ENCODE data around the gene UPF1. TPM values are rescaled to one million over a fixed set of nuclear protein-coding genes. Genes with fewer than 3 reads are reported as not detected.

Gene UPF1
- total RNA-seq, 1 experiment from 2014 or later = 96.6 TPM

DNA sequence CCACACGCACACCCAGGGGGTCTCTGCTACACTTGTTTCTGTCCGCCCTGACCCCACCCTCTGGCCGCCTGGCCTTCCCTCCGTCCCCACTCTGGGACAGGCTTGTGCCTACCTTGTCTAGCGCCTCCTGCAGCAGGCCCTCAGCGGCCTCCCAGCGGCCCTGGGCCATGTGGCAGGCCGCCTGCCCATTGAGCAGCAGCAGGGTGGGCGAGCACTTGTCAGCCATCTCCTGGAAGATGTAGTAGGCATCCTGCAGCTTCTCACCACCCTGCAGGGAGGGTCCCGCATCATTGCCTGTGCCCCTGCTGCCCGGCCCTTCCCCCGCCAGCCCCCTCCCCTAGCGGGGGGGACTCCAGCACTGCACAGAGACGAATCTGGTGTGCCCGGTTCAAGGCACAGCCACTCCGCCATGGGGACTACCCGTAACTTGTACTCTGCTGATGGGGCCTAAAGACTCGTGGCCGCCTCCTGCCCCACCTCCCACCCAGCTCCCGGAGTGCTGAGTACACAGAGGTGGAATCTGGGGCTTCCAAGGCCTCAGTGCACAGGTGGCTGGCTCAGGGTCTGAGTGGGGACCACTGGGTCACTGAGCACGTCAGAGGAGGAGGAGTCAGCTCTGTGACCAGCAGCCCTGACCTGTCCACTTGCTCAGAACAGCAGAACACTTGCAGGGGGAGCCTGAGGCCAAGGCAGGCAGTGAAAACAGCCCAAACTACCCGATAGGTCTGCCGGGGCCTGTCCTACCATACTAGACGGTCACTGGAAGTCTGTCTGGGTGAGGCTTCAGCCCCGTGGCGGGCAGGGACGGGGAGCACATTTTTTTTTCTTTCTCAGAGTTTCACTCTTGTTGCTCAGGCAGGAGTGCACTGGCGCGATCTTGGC is 71.6 kb downstream of the UPF1 start:
- BruUV-seq (replicated peaks) = no TSS peak
- peaks cover 11% of the 10 kb centered on the region for H3K4me1 ChIP-seq
- intact Hi-C loops (cut with micrococcal nuclease; ENCODE audit: unreplicated experiment) = no loop called here
- peaks cover 18% of the 10 kb centered on the region for H3K36me3 Mint-ChIP-seq (ENCODE audit: insufficient read depth, unreplicated experiment)
- POLR2A ChIA-PET = interaction anchor here (0.5 to 1.3 kb wide), 2 partner anchors 16 to 77 kb away, joined by 4 to 5 read pairs; partner anchors contain the start of genes COPE and DDX49
- H3K9me3 ChIP-seq = no peaks in the 10 kb centered on the region
- H3K36me3 ChIP-seq (ENCODE audit: control insufficient read depth, insufficient read depth, low read length) = no peaks in the 10 kb centered on the region
- H3K4me3 ChIP-seq (ENCODE audit: low read depth, low read length) = no peak overlapping the region
- no peak for DNase-seq
- H3K4me1 Mint-ChIP-seq (ENCODE audit: low read depth, unreplicated experiment) = no peaks in the 10 kb centered on the region
- no peaks in the 10 kb centered on the region for H3K27me3 ChIP-seq (replicated peaks; ENCODE audit: control insufficient read depth, insufficient read depth, low read length)
- H3K9me3 Mint-ChIP-seq (ENCODE audit: unreplicated experiment) = no peaks in the 10 kb centered on the region
- no peaks in the 10 kb centered on the region for H3K27me3 Mint-ChIP-seq (ENCODE audit: insufficient read depth, unreplicated experiment)
- H3K27ac Mint-ChIP-seq (ENCODE audit: unreplicated experiment) = peak overlapping the region; percentile 22
- no peak overlapping the region for H3K4me3 Mint-ChIP-seq (ENCODE audit: unreplicated experiment)
- CTCF ChIA-PET = no interaction called here
- TF ChIP-seq, protein P1, sequence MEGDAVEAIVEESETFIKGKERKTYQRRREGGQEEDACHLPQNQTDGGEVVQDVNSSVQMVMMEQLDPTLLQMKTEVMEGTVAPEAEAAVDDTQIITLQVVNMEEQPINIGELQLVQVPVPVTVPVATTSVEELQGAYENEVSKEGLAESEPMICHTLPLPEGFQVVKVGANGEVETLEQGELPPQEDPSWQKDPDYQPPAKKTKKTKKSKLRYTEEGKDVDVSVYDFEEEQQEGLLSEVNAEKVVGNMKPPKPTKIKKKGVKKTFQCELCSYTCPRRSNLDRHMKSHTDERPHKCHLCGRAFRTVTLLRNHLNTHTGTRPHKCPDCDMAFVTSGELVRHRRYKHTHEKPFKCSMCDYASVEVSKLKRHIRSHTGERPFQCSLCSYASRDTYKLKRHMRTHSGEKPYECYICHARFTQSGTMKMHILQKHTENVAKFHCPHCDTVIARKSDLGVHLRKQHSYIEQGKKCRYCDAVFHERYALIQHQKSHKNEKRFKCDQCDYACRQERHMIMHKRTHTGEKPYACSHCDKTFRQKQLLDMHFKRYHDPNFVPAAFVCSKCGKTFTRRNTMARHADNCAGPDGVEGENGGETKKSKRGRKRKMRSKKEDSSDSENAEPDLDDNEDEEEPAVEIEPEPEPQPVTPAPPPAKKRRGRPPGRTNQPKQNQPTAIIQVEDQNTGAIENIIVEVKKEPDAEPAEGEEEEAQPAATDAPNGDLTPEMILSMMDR (IDR thresholded peaks at IDR 0.05; ENCODE audit: insufficient read depth in 1 of 2, low read depth in 1 of 2, low read length in 1 of 2, severe bottlenecking in 1 of 2, unreplicated experiment in 1 of 2) = no peak

DNA sequence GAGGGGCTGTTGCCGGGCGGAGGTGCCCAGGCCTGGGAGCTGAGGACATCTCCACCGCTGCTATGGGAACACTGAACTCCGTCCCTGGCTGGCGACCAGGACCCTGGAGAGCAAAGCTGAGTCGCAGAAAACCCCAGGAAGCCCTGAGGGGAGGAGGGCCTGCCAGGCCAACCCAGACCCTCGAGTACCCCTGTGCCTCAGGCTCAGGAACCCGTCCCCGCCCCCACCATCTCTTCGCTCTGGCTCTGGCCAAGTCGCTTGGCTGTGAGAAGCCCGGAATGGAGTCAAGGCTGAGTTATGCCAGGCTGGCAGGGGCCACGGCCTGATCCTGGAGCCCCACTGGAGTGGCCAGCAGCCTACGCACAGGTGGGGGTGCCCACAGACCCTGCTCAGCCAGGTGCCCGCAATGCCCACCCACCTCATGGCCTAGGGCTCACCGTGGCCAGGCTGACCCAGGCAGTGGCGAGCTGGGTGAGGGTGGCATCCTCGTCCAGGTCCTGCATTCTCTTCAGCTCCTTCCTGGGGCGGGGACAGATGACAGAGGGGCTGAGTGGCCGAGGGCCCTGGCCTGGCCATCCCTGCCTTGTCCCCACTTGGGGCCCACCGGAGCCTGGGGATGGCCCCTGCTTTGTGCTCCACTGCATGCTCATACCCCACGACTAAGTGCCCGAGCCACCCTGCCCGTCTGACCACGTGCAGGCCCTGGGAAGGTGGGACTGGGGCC is 72.7 kb downstream of the UPF1 start:
- Mint-ChIP-seq H3K4me3 (ENCODE audit: unreplicated experiment) (no peak overlapping the region), H3K4me1 (ENCODE audit: low read depth, unreplicated experiment) (no peaks in the 10 kb centered on the region), H3K9me3 (ENCODE audit: unreplicated experiment) (no peaks in the 10 kb centered on the region), H3K36me3 (ENCODE audit: insufficient read depth, unreplicated experiment) (peaks cover 18% of the 10 kb centered on the region), H3K27ac (ENCODE audit: unreplicated experiment) (no peak overlapping the region), H3K27me3 (ENCODE audit: insufficient read depth, unreplicated experiment) (no peaks in the 10 kb centered on the region)
- intact Hi-C loops (cut with micrococcal nuclease; ENCODE audit: unreplicated experiment) = no loop called here
- Histone ChIP-seq H3K36me3 (ENCODE audit: control insufficient read depth, insufficient read depth, low read length) (no peaks in the 10 kb centered on the region), H3K27me3 (replicated peaks; ENCODE audit: control insufficient read depth, insufficient read depth, low read length) (no peaks in the 10 kb centered on the region), H3K9me3 (no peaks in the 10 kb centered on the region), H3K4me1 (no peaks in the 10 kb centered on the region; the same call in 1 of the 2 replicates), H3K4me3 (ENCODE audit: low read depth, low read length) (no peak overlapping the region)
- TF ChIP-seq, protein P1 (IDR thresholded peaks at IDR 0.05; ENCODE audit: insufficient read depth in 1 of 2, low read depth in 1 of 2, low read length in 1 of 2, severe bottlenecking in 1 of 2, unreplicated experiment in 1 of 2) = no peak
- BruUV-seq (replicated peaks) = no TSS peak
- CTCF ChIA-PET = no interaction called here
- POLR2A ChIA-PET = no interaction called here
- DNase-seq = no peak

DNA sequence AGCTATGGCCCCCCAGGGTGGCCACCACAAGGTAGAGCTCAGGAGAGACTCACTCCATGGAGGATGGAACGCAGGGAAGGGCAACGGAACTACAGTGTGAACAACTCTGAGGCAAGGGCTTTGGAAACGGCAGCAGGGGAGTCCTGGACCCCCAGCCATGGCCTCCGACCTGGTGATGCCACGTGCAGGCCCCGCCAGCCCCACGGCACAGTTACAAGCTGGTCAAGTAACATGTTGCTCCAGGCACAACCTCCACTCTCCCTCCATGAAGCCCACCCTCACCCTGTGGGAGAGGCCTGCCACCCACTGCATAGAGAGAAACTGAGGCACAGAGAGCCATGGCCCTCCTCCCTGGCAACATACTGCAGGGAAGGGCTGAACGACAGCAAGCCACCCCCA is 73.3 kb downstream of the UPF1 start:
- intact Hi-C loops (cut with micrococcal nuclease; ENCODE audit: unreplicated experiment) = no loop called here
- no peaks in the 10 kb centered on the region for H3K27me3 Mint-ChIP-seq (ENCODE audit: insufficient read depth, unreplicated experiment)
- ChIA-PET CTCF (no interaction called here), POLR2A (no interaction called here)
- H3K36me3 ChIP-seq (ENCODE audit: control insufficient read depth, insufficient read depth, low read length) = no peaks in the 10 kb centered on the region
- H3K36me3 Mint-ChIP-seq (ENCODE audit: insufficient read depth, unreplicated experiment) = peaks cover 24% of the 10 kb centered on the region
- H3K4me1 ChIP-seq = no peaks in the 10 kb centered on the region
- TF ChIP-seq, protein P1 (IDR thresholded peaks at IDR 0.05; ENCODE audit: insufficient read depth in 1 of 2, low read depth in 1 of 2, low read length in 1 of 2, severe bottlenecking in 1 of 2, unreplicated experiment in 1 of 2) = no peak
- H3K9me3 Mint-ChIP-seq (ENCODE audit: unreplicated experiment) = no peaks in the 10 kb centered on the region
- no peak overlapping the region for H3K27ac Mint-ChIP-seq (ENCODE audit: unreplicated experiment)
- no peaks in the 10 kb centered on the region for H3K9me3 ChIP-seq
- H3K4me1 Mint-ChIP-seq (ENCODE audit: low read depth, unreplicated experiment) = no peaks in the 10 kb centered on the region
- no peak overlapping the region for H3K4me3 ChIP-seq (ENCODE audit: low read depth, low read length)
- no peak for DNase-seq
- no peak overlapping the region for H3K4me3 Mint-ChIP-seq (ENCODE audit: unreplicated experiment)
- no peaks in the 10 kb centered on the region for H3K27me3 ChIP-seq (replicated peaks; ENCODE audit: control insufficient read depth, insufficient read depth, low read length)
- BruUV-seq (replicated peaks) = no TSS peak

Data from Caco-2 (cell line).